HepG2 (cell line): ENCODE results near the gene SHLD3. TPM values are rescaled to one million over a fixed set of nuclear protein-coding genes. Genes with fewer than 3 reads are reported as not detected.

Experiments used
- ATAC-seq: fragments of 200-7000 bp; cut with Tn5 transposase; 3 replicates; pipeline ENCODE4 v1.9.1; 2020; ENCODE audit warnings: mild to moderate bottlenecking, moderate library complexity
- BruUV-seq: library from RNA; stranded (reverse); fragments of 400-500 nt; replicated peaks from 2 replicates; lab custom pipeline; 2021; lab: Mats Ljungman, UMichigan
- CTCF ChIA-PET: fragments of 300-600 bp; formaldehyde crosslinking; extraction: SDS; loops from one replicate; lab custom pipeline; 2021; ENCODE audit warnings: low total read pairs, inconsistent platforms, low intra/inter-chr PET ratio; lab: Yijun Ruan, JAX
- POLR2A ChIA-PET: fragments of 350-600 bp; sonication (Branson Sonifier 250); formaldehyde crosslinking; loops from one replicate; lab custom pipeline; 2020; ENCODE audit warnings: antibody characterized with exemption, inconsistent platforms; lab: Yijun Ruan, JAX
- DNase-seq: peaks from one replicate; pipeline ENCODE4 v3.0.0-alpha.2; 2015; ENCODE audit warnings: low spot score
- FAIRE-seq: peaks from 3 replicates; lab custom pipeline; 2011; peaks lifted over from hg19 to GRCh38; lab: Jason Lieb, UNC
- H2AFZ ChIP-seq: one replicate; pipeline ENCODE4 v1.6.1; 2011; ENCODE audit warnings: low read length, inconsistent platforms
- H3K27ac ChIP-seq: fragments of 300-600 bp; 3 replicates; pipeline ENCODE4 v1.8.0; 2011; ENCODE audit warnings: mixed run types, mild to moderate bottlenecking, mixed read lengths, low read length, inconsistent platforms; ENCODE audit not compliant: insufficient read depth; ENCODE audit errors: extremely low read length
- H3K27me3 ChIP-seq, 2 experiments: fragments of 200-600 bp in 1 of 2; 2 replicates in 1 of 2; 3 replicates in 1 of 2; pipeline versions ENCODE4 v1.6.0 to v1.8.0; 2011; ENCODE audit warnings: low read length in 2 of 2, mild to moderate bottlenecking in 2 of 2, moderate library complexity in 2 of 2, inconsistent platforms in 1 of 2; ENCODE audit not compliant: insufficient read depth in 2 of 2, control insufficient read depth in 1 of 2
- H3K36me3 ChIP-seq, 2 experiments: fragments of 200-600 bp in 1 of 2; replicated peaks in 1 of 2; 2 replicates in 1 of 2; 3 replicates in 1 of 2; pipeline versions ENCODE4 v1.5.1 to v1.8.0; 2011; ENCODE audit warnings: low read length in 2 of 2, inconsistent platforms in 1 of 2; ENCODE audit not compliant: insufficient read depth in 2 of 2, control insufficient read depth in 1 of 2
- H3K4me1 ChIP-seq: 2 replicates; pipeline ENCODE4 v1.5.1; 2012; ENCODE audit warnings: low read length, inconsistent platforms; ENCODE audit not compliant: insufficient read depth
- H3K4me2 ChIP-seq: 2 replicates; pipeline ENCODE4 v1.6.0; 2011; ENCODE audit warnings: low read depth, low read length, inconsistent platforms
- H3K4me3 ChIP-seq, 3 experiments: fragments of 200-600 bp in 1 of 3; sonication (generic), shearing (Covaris generic) in 1 of 3; replicated peaks in 1 of 3; 2 replicates each; pipeline ENCODE4 v1.5.1; 2011 to 2016; ENCODE audit warnings: low read length in 3 of 3, inconsistent platforms in 2 of 3, low read depth in 2 of 3, mild to moderate bottlenecking in 2 of 3, control low read depth in 1 of 3, mixed read lengths in 1 of 3; ENCODE audit not compliant: insufficient read depth in 1 of 3
- H3K79me2 ChIP-seq: one replicate; pipeline ENCODE4 v1.6.1; 2011; ENCODE audit warnings: low read length, inconsistent platforms; ENCODE audit not compliant: insufficient read depth
- H3K9ac ChIP-seq: 2 replicates; pipeline ENCODE4 v1.6.0; 2011; ENCODE audit warnings: mild to moderate bottlenecking, low read depth, low read length, inconsistent platforms; ENCODE audit not compliant: insufficient read depth
- H3K9me3 ChIP-seq: 2 replicates; pipeline ENCODE4 v1.5.1; 2012; ENCODE audit warnings: mild to moderate bottlenecking, low read length
- H4K20me1 ChIP-seq: 2 replicates; pipeline ENCODE4 v1.6.0; 2011; ENCODE audit warnings: inconsistent platforms, mild to moderate bottlenecking, low read length, moderate library complexity; ENCODE audit not compliant: insufficient read depth
- ATF7 ChIP-seq, 2 experiments: fragments of 450-650 bp in 1 of 2; sonication (generic) in 1 of 2; formaldehyde crosslinking in 1 of 2; IDR thresholded peaks; 2 replicates each; pipeline versions ENCODE4 v1.4.0 to v1.6.1; 2016 to 2020; ENCODE audit warnings: antibody characterized with exemption in 1 of 2, mild to moderate bottlenecking in 1 of 2, missing genetic modification reagents in 1 of 2
- CBX2 ChIP-seq, 2 experiments: fragments of 200-600 bp in 1 of 2; sonication (generic); formaldehyde crosslinking in 1 of 2; IDR thresholded peaks; 2 replicates each; pipeline versions ENCODE4 v1.7.0 to v1.8.1; 2018 to 2022; ENCODE audit warnings: low read depth in 2 of 2, low read length in 1 of 2, mild to moderate bottlenecking in 1 of 2, missing genetic modification reagents in 1 of 2
- E2F5 ChIP-seq: sonication (generic); formaldehyde crosslinking; conservative IDR thresholded peaks from 2 replicates; pipeline ENCODE4 v1.4.0; 2020; ENCODE audit warnings: missing genetic modification reagents
- EED ChIP-seq: sonication (generic); formaldehyde crosslinking; IDR thresholded peaks from 2 replicates; pipeline ENCODE4 v1.5.0; 2020; ENCODE audit warnings: mild to moderate bottlenecking, missing genetic modification reagents
- NKX3-1 ChIP-seq: sonication (generic); formaldehyde crosslinking; IDR thresholded peaks from 2 replicates; pipeline ENCODE4 v1.5.0; 2020; ENCODE audit warnings: missing genetic modification reagents
- NRL ChIP-seq: sonication (generic); formaldehyde crosslinking; IDR thresholded peaks from 2 replicates; pipeline ENCODE4 v1.5.0; 2020; ENCODE audit warnings: missing genetic modification reagents, mild to moderate bottlenecking, moderate library complexity, borderline replicate concordance
- PRMT3 ChIP-seq: sonication (generic); formaldehyde crosslinking; IDR thresholded peaks from 2 replicates; pipeline ENCODE4 v1.8.1; 2022; ENCODE audit warnings: low read depth, mild to moderate bottlenecking, moderate library complexity, missing genetic modification reagents, borderline replicate concordance
- RARG ChIP-seq: sonication (generic); formaldehyde crosslinking; IDR thresholded peaks from 2 replicates; pipeline ENCODE4 v1.4.0; 2020; ENCODE audit warnings: low read depth, mild to moderate bottlenecking, missing genetic modification reagents
- SRSF1 ChIP-seq: fragments of 200-400 bp; formaldehyde crosslinking; optimal IDR thresholded peaks from 2 replicates; pipeline ENCODE3; 2017; ENCODE audit warnings: mild to moderate bottlenecking, low read depth, low read length, moderate library complexity
- TFAP4 ChIP-seq: sonication (generic); IDR thresholded peaks from 2 replicates; pipeline ENCODE4 v1.6.1; 2016; ENCODE audit warnings: low read depth, borderline replicate concordance
- YEATS4 ChIP-seq: sonication (generic); formaldehyde crosslinking; IDR thresholded peaks from 2 replicates; pipeline ENCODE4 v1.4.0; 2020; ENCODE audit warnings: missing genetic modification reagents, borderline replicate concordance
- ZFP62 ChIP-seq: sonication (generic); formaldehyde crosslinking; IDR thresholded peaks from 2 replicates; pipeline ENCODE4 v1.4.0; 2020; ENCODE audit warnings: missing genetic modification reagents
- ZNF138 ChIP-seq: sonication (generic); formaldehyde crosslinking; IDR thresholded peaks from 2 replicates; pipeline ENCODE4 v1.5.0; 2020; ENCODE audit warnings: mild to moderate bottlenecking, low read depth, missing genetic modification reagents
- ZNF317 ChIP-seq: sonication (generic); formaldehyde crosslinking; IDR thresholded peaks from 2 replicates; pipeline ENCODE4 v1.5.0; 2020; ENCODE audit warnings: mild to moderate bottlenecking, missing genetic modification reagents
- ZNF670 ChIP-seq: sonication (generic); formaldehyde crosslinking; IDR thresholded peaks from 2 replicates; pipeline ENCODE4 v1.8.0; 2022; ENCODE audit warnings: mild to moderate bottlenecking, missing genetic modification reagents, borderline replicate concordance
- ZNF75D ChIP-seq: sonication (generic); formaldehyde crosslinking; IDR thresholded peaks from 2 replicates; pipeline ENCODE4 v1.8.1; 2023; ENCODE audit warnings: missing genetic modification reagents, mild to moderate bottlenecking, borderline replicate concordance
- ZNF841 ChIP-seq: sonication (generic); formaldehyde crosslinking; IDR thresholded peaks from 2 replicates; pipeline ENCODE4 v1.8.1; 2023; ENCODE audit warnings: missing genetic modification reagents, borderline replicate concordance
- WGBS: methylation state at CpG from one replicate; pipeline ENCODE4 v1.1.6; 2017; ENCODE audit warnings: low lambda C conversion rate; 5-methylcytosine and 5-hydroxymethylcytosine counted together
- in situ Hi-C: cut with HindIII; loops from 2 replicates; pipeline ENCODE4 v1.10.0; 2017; ENCODE audit warnings: low pct_unique_long_range_greater_than_20kb; ENCODE audit not compliant: extremely low pct_ligation_motif_present
- intact Hi-C: fragments of 100-400 bp; cut with micrococcal nuclease; formaldehyde crosslinking; loops from one replicate; pipeline ENCODE4 v1.10.0; 2022; ENCODE audit not compliant: unreplicated experiment
- polyA plus RNA-seq, 8 experiments: library from polyadenylated mRNA; depleted of rRNA in 3 of 8; stranded (reverse) in 7 of 8; unstranded in 1 of 8; fragments of >200 nt; fragmentation: Illumina TruSeq in 4 of 8; extraction: Trizol in 4 of 8; gene quantifications; 2 replicates each; pipeline versions ENCODE4 v1.2.1 to v1.2.3, GENCODE V29; 2011 to 2016; ENCODE audit warnings: low read depth in 4 of 8, missing spikeins in 1 of 8, mixed read lengths in 1 of 8; ENCODE audit not compliant: insufficient read depth in 1 of 8
- total RNA-seq, 5 experiments: library from RNA; depleted of rRNA; stranded (reverse); fragments of >200 nt; fragmentation: Illumina TruSeq; extraction: Trizol; gene quantifications; 2 replicates each; pipeline ENCODE4 v1.2.3, GENCODE V29; 2016; ENCODE audit warnings: low read depth in 1 of 5
- TF ChIP-seq, protein P1 (sequence below): sonication (generic); formaldehyde crosslinking; IDR thresholded peaks from 2 replicates; pipeline ENCODE4 v1.5.1; 2020; ENCODE audit warnings: missing genetic modification reagents, mild to moderate bottlenecking, borderline replicate concordance

SHLD3 gene
- total and polyA plus RNA-seq, 2 of the 13 experiments (the other 11 are each of a cell fraction or from before 2014, with no cell fraction given), result 3.6 to 6.8 TPM

DNA sequence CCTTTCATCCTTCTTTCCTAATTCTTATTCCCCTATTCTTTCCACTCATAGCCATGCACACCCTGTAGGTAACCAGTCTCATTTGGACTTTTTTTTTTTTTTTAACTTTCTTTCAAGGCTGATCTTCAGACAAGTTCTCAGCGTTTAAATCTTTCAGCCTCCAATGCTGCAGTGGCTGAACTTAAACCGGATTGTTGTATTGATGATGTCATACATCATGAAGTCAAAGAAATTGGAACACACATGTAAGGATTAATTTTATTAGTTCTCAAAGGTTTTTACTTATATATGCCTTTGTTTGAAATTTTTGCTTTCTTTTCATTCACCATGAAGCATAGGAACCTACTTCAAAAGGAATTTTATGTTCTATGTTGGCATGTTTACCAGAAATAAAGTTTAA, 22.1 kb downstream of the SHLD3 start:
- peaks cover 19% of the 10 kb centered on the region for H3K4me1 ChIP-seq
- TF ChIP-seq ATF7 (IDR thresholded peaks at IDR 0.05) (peak; percentile 91), ATF7 (CRISPR knock-in tag; IDR thresholded peaks at IDR 0.05) (no peak), PRMT3 (CRISPR knock-in tag) (no peak)
- no peak overlapping the region for H3K4me2 ChIP-seq
- H3K9ac ChIP-seq, result no peak overlapping the region
- BruUV-seq, result no TSS peak
- WGBS, result 90% methylated on average over 2 of the region's 2 CpGs
- no peak overlapping the region for H2AFZ ChIP-seq
- intact Hi-C loops, result no loop called here
- H3K36me3 ChIP-seq, result no peaks in the 10 kb centered on the region
- POLR2A ChIA-PET, result no interaction called here
- H3K79me2 ChIP-seq, result no peaks in the 10 kb centered on the region
- H3K9me3 ChIP-seq, result no peaks in the 10 kb centered on the region
- DNase-seq (no peak), ATAC-seq (no peak), FAIRE-seq (no peak)
- H3K4me3 ChIP-seq, result no peak overlapping the region
- in situ Hi-C loops, result no loop called here
- H3K27me3 ChIP-seq, result no peaks in the 10 kb centered on the region
- no peak overlapping the region for H3K27ac ChIP-seq
- H4K20me1 ChIP-seq, result no peaks in the 10 kb centered on the region
- CTCF ChIA-PET, result no interaction called here

DNA sequence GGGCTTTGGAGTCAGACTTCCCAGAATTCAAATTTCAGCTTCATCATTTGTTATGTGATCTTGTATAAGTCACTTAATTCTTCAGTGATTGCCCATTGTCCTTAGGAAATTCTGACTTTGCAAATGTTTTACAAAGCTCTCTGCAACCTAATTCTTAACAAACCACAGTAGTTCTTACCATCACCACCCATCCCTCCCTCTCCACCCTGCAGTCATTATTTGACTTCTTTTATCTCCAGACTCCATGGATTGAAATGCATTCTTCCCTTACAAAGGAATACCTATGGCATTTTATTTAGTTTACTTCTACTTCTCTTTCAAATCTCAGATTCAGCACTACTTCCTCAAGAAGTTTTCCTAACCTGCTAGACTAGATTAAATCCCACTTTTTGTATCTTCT, 23.1 kb downstream of the SHLD3 start:
- Histone ChIP-seq H3K79me2 (no peaks in the 10 kb centered on the region), H2AFZ (no peak overlapping the region), H4K20me1 (no peaks in the 10 kb centered on the region), H3K4me1 (peaks cover 20% of the 10 kb centered on the region), H3K9ac (no peak overlapping the region), H3K36me3 (no peaks in the 10 kb centered on the region), H3K4me2 (no peak overlapping the region), H3K9me3 (no peaks in the 10 kb centered on the region), H3K27me3 (no peaks in the 10 kb centered on the region), H3K27ac (no peak overlapping the region), H3K4me3 (no peak overlapping the region)
- no TSS peak for BruUV-seq
- ChIA-PET CTCF (no interaction called here), POLR2A (no interaction called here)
- intact Hi-C loops, result no loop called here
- in situ Hi-C loops, result no loop called here
- DNase-seq, result no peak
- no peak for ATAC-seq
- no peak for FAIRE-seq
- TF ChIP-seq NRL (CRISPR knock-in tag), result no peak
- no peak for TF ChIP-seq RARG (CRISPR knock-in tag)
- TF ChIP-seq CBX2 (IDR thresholded peaks at IDR 0.05; ENCODE audit: low read depth, low read length), result no peak
- no peak for TF ChIP-seq CBX2 (CRISPR knock-in tag; IDR thresholded peaks at IDR 0.05; ENCODE audit: low read depth)
- no peak for TF ChIP-seq ZNF841 (CRISPR knock-in tag)
- TF ChIP-seq ZNF317 (CRISPR knock-in tag), result no peak
- no peak for TF ChIP-seq ZNF670 (CRISPR knock-in tag)
- no peak for TF ChIP-seq NKX3-1 (CRISPR knock-in tag)
- no peak for TF ChIP-seq E2F5 (CRISPR knock-in tag)
- no peak for TF ChIP-seq TFAP4
- TF ChIP-seq YEATS4 (CRISPR knock-in tag), result no peak
- no peak for TF ChIP-seq EED
- no peak for TF ChIP-seq SRSF1
- no peak for TF ChIP-seq ZNF138 (CRISPR knock-in tag)
- TF ChIP-seq ZFP62 (CRISPR knock-in tag), result no peak
- no peak for TF ChIP-seq ZNF75D (CRISPR knock-in tag)
- TF ChIP-seq, protein P1, sequence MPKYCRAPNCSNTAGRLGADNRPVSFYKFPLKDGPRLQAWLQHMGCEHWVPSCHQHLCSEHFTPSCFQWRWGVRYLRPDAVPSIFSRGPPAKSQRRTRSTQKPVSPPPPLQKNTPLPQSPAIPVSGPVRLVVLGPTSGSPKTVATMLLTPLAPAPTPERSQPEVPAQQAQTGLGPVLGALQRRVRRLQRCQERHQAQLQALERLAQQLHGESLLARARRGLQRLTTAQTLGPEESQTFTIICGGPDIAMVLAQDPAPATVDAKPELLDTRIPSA (CRISPR knock-in tag), result no peak
